GM18498 (cell line): Measurements from ENCODE around the gene DYNC1I1.

Experiments
- ATAC-seq: cut with Tn5 transposase; IDR thresholded peaks from one replicate; pipeline ENCODE4 v1.9.1; 2021; ENCODE audit warnings: mild to moderate bottlenecking, moderate library complexity; ENCODE audit not compliant: unreplicated experiment

The DYNC1I1 gene

GRCh38 chr7:95772298-95772770 lies at the start of gene DYNC1I1:
Gene DYNC1I1, plus strand, starts transcription at chr7:95772554. Its CDS starts 32,176 bp downstream, at chr7:95804730.
- ATAC-seq = peak; percentile 96

GRCh38 chr7:95723583-95724180 lies 48.7 kb upstream of the DYNC1I1 start:
- ATAC-seq = no peak

- no peak for ATAC-seq
Measured at GRCh38 chr7:95725205-95725604, 47.1 kb upstream of the DYNC1I1 start.

- no peak for ATAC-seq
Measured at GRCh38 chr7:95730493-95731280, 41.7 kb upstream of the DYNC1I1 start.

- ATAC-seq = no peak
Measured at GRCh38 chr7:95736635-95737034, 35.7 kb upstream of the DYNC1I1 start.

- no peak for ATAC-seq
Measured at GRCh38 chr7:95737828-95738505, 34.4 kb upstream of the DYNC1I1 start.

GRCh38 chr7:95749044-95749443 lies 23.3 kb upstream of the DYNC1I1 start:
- ATAC-seq = no peak

GRCh38 chr7:95749515-95749914 lies 22.8 kb upstream of the DYNC1I1 start:
- no peak for ATAC-seq

GRCh38 chr7:95753440-95753839 lies 18.9 kb upstream of the DYNC1I1 start:
- ATAC-seq = no peak

GRCh38 chr7:95755277-95755934 lies 16.9 kb upstream of the DYNC1I1 start:
- ATAC-seq = no peak

GRCh38 chr7:95758187-95758586 lies 14.2 kb upstream of the DYNC1I1 start:
- no peak for ATAC-seq

GRCh38 chr7:95766086-95766485 lies 6.3 kb upstream of the DYNC1I1 start:
- no peak for ATAC-seq

- peak; percentile 58 for ATAC-seq
Measured at GRCh38 chr7:95766657-95767056, 5.7 kb upstream of the DYNC1I1 start.

GRCh38 chr7:95772771-95773581 lies 622 bp downstream of the DYNC1I1 start:
- ATAC-seq = peak; percentile 14

- no peak for ATAC-seq
Measured at GRCh38 chr7:95776561-95777185, 4.3 kb downstream of the DYNC1I1 start.

GRCh38 chr7:95777269-95777668 lies 4.9 kb downstream of the DYNC1I1 start:
- no peak for ATAC-seq

GRCh38 chr7:95780665-95781064 lies 8.3 kb downstream of the DYNC1I1 start:
- ATAC-seq = no peak

- ATAC-seq = no peak
Measured at GRCh38 chr7:95781961-95782586, 9.7 kb downstream of the DYNC1I1 start.

GRCh38 chr7:95784796-95785195 lies 12.4 kb downstream of the DYNC1I1 start:
- ATAC-seq = no peak
